Astrocyte (in vitro differentiated cells and primary cell): ENCODE results near the gene CABP4.

Experiments
- CTCF ChIP-seq: IDR thresholded peaks from 2 replicates; pipeline ENCODE4 v1.5.1; 2011; ENCODE audit warnings: low read depth, mild to moderate bottlenecking, inconsistent platforms, low read length, moderate library complexity; ENCODE audit not compliant: insufficient read depth
- EZH2 ChIP-seq: IDR thresholded peaks from 2 replicates; pipeline ENCODE4 v1.6.1; 2012; ENCODE audit warnings: mild to moderate bottlenecking, low read length, inconsistent platforms; ENCODE audit not compliant: insufficient read depth

DNA sequence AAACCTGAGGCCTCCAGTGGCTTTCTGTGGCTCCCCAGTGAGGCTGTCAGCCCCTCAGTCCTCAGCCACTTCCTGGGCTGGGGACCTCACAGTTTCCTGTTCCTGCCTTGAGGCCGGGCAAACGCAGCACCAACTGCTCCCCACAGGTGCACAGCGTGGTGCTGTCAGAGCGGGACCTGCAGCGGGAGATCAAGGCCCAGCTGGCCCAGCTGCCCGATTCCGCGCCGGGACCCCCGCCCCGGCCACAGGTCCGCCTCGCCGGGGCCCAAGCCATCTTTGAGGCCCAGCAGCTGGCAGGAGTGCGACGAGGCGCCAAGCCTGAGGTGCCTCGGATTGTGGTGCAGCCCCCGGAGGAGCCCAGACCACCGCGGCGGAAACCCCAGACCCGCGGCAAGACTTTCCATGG is 45.9 kb upstream of the CABP4 start:
- TF ChIP-seq CTCF (no peak), EZH2 (no peak)
